Measurements from ENCODE around the gene PRKCB.

The PRKCB gene

DNA sequence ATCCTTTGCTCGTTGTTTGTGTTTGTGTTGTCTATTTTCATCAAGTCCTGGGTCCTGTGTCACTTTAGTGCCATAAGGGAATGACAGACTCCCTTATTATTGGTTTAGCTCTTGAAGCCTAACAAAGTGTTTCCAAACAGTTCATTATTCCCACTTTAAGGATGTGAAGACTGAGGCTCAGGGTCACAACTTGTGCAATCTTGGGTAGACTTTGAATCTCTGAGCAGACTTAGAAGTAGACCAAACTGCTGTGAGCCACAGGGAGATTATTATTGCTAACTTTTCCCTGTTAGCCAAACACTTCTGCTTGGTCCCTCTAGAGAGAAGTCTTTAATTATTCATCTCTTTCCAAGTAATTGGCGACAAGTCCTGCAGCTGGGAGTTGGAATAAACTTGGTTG, 31.8 kb downstream of the PRKCB start:
- no peak for DNase-seq
- peak overlapping the region; percentile 2 for H3K27ac Mint-ChIP-seq
- H3K9me3 Mint-ChIP-seq = no peaks in the 10 kb centered on the region
- H3K27me3 Mint-ChIP-seq = no peaks in the 10 kb centered on the region
- H3K4me1 Mint-ChIP-seq (ENCODE audit: low read depth) = peaks cover 80% of the 10 kb centered on the region
- peaks cover 25% of the 10 kb centered on the region for H3K36me3 Mint-ChIP-seq (ENCODE audit: low read depth)
- H3K4me3 Mint-ChIP-seq = no peak overlapping the region

GRCh38 chr16:23868136-23868535, 32.4 kb downstream of the PRKCB start:
- Mint-ChIP-seq H3K27me3 (no peaks in the 10 kb centered on the region), H3K36me3 (ENCODE audit: low read depth) (peaks cover 25% of the 10 kb centered on the region), H3K4me1 (ENCODE audit: low read depth) (peaks cover 78% of the 10 kb centered on the region), H3K4me3 (no peak overlapping the region), H3K9me3 (no peaks in the 10 kb centered on the region), H3K27ac (peak overlapping the region; percentile 2)
- no peak for DNase-seq

GRCh38 chr16:23869052-23869451, 33.3 kb downstream of the PRKCB start:
- peaks cover 77% of the 10 kb centered on the region for H3K4me1 Mint-ChIP-seq (ENCODE audit: low read depth)
- no peaks in the 10 kb centered on the region for H3K27me3 Mint-ChIP-seq
- H3K9me3 Mint-ChIP-seq = no peaks in the 10 kb centered on the region
- DNase-seq = no peak
- H3K4me3 Mint-ChIP-seq = no peak overlapping the region
- H3K36me3 Mint-ChIP-seq (ENCODE audit: low read depth) = peaks cover 32% of the 10 kb centered on the region
- H3K27ac Mint-ChIP-seq = peak overlapping the region; percentile 88

- H3K4me3 Mint-ChIP-seq = no peak overlapping the region
- H3K9me3 Mint-ChIP-seq = no peaks in the 10 kb centered on the region
- DNase-seq = no peak
- H3K4me1 Mint-ChIP-seq (ENCODE audit: low read depth) = peaks cover 74% of the 10 kb centered on the region
- H3K36me3 Mint-ChIP-seq (ENCODE audit: low read depth) = peaks cover 34% of the 10 kb centered on the region
- peak overlapping the region; percentile 71 for H3K27ac Mint-ChIP-seq
- no peaks in the 10 kb centered on the region for H3K27me3 Mint-ChIP-seq
These were observed 36.1 kb downstream of the PRKCB start for GRCh38 chr16:23871924-23872323.

GRCh38 chr16:23874613-23875294, 39.0 kb downstream of the PRKCB start:
- Mint-ChIP-seq H3K9me3 (no peaks in the 10 kb centered on the region), H3K4me1 (ENCODE audit: low read depth) (peaks cover 76% of the 10 kb centered on the region), H3K36me3 (ENCODE audit: low read depth) (peaks cover 37% of the 10 kb centered on the region), H3K27me3 (no peaks in the 10 kb centered on the region), H3K4me3 (no peak overlapping the region), H3K27ac (peak overlapping the region; percentile 85)
- no peak for DNase-seq

DNA sequence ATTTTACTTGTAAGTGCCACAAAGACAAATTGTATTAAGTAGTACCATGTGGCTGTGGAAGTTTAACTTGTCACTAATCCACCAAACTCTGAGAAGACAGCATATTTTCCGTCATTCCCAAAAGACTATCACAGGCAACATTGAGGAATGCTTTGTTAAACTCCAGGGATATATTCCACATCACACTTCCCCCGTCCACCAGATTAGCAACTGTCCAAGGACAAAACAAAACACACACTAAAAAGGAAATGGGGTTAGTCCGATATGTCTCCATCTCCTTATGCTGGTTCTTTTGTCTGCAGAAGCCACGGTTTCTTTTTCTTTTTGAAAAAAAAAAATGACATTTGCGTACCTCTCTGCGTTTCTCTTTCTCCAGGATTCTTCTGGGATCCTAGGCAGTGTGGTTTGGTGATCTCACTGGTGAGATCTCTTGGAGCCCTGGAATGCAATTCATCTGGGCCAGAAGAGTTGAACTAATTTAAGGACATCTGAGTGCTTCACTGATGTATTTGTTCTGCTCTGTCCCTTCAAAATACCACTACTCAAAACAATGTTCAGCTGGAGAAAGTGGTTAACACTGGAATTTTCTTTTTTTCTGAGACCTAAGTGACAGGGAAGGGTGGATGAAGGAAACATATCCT, 40.6 kb downstream of the PRKCB start:
- H3K27me3 Mint-ChIP-seq = no peaks in the 10 kb centered on the region
- DNase-seq = no peak
- no peaks in the 10 kb centered on the region for H3K9me3 Mint-ChIP-seq
- H3K27ac Mint-ChIP-seq = peak overlapping the region; percentile 81
- peaks cover 78% of the 10 kb centered on the region for H3K4me1 Mint-ChIP-seq (ENCODE audit: low read depth)
- peaks cover 39% of the 10 kb centered on the region for H3K36me3 Mint-ChIP-seq (ENCODE audit: low read depth)
- no peak overlapping the region for H3K4me3 Mint-ChIP-seq

DNA sequence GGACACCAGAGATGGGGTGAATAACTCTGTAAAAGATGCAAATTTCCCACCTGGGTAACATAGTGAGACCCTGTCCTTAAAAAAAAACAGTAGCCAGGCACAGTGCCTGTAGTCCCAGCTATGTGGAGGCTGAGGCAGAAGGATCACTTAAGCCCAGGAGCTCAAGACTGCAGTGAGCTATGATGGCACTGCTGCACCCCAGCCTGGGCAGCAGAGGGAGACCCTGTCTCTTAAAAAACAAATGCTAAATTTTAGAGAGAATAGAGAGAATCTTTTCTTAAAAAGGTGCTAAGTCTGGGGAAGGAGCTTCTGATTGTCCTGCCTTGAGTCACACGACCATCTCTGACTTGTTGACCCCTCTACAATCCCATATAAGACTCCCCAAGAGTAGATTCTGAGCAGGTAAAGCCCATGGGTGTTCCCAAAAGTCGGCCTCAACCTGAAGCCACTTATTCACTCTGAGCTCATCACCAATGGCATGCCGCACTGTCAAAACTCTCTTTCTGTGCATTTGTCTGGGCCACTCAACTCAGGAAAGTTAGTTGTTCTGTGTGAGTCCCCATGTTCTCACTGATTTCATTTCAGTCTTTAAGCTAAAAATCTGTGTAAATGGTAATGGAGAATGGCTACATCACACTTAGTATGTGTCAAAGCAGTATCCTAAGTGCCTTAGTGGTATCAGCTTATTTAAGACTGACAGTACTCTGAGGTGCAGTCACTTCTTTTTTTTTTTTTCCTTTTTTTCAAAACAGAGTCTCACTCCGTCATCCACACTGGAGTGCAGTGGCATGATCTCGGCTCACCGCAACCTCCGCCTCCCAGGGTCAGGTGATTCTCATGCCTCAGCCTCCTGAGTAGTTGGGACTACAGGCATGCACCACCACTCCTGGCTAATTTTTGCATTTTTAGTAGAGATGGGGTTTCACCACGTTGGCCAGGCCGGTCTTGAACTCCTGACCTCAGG, 41.6 kb downstream of the PRKCB start:
- no peak overlapping the region for H3K4me3 Mint-ChIP-seq
- no peaks in the 10 kb centered on the region for H3K9me3 Mint-ChIP-seq
- peaks cover 40% of the 10 kb centered on the region for H3K36me3 Mint-ChIP-seq (ENCODE audit: low read depth)
- DNase-seq = no peak
- no peaks in the 10 kb centered on the region for H3K27me3 Mint-ChIP-seq
- H3K4me1 Mint-ChIP-seq (ENCODE audit: low read depth) = peaks cover 80% of the 10 kb centered on the region
- peak overlapping the region; percentile 81 for H3K27ac Mint-ChIP-seq

DNA sequence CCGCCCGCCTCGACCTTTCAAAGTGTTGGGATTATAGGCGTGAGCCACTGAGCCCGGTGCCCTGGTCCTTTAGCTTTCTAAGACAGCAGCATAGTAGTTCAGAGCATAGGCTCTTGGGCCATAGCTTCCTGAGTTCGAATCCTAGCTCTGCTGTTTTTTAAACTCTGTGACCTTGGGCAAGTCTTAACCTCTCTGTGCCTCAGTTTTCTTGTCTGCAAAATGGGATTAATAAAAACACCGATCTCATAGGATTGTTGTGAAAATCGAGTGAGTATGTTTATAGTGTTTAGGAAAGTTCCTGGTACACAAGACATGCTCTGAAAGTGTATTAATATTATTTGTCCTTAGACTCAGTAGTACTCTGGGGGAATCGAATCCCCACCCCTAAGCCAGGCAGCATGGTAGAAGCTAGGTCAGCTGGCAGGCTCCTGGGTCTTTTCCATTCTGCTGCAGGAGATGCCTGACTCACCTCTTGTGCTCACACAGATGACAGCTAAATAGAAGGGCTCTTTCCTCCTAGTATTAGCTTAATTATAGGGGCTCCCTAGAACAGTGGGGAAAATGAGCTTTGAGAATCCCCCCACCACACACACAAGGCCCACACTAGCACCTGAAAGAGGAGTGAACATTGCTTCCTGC, 44.1 kb downstream of the PRKCB start:
- no peak for DNase-seq
- Mint-ChIP-seq H3K4me1 (ENCODE audit: low read depth) (peaks cover 84% of the 10 kb centered on the region), H3K27ac (peak overlapping the region; percentile 19), H3K4me3 (no peak overlapping the region), H3K27me3 (no peaks in the 10 kb centered on the region), H3K9me3 (no peaks in the 10 kb centered on the region), H3K36me3 (ENCODE audit: low read depth) (peaks cover 53% of the 10 kb centered on the region)

DNA sequence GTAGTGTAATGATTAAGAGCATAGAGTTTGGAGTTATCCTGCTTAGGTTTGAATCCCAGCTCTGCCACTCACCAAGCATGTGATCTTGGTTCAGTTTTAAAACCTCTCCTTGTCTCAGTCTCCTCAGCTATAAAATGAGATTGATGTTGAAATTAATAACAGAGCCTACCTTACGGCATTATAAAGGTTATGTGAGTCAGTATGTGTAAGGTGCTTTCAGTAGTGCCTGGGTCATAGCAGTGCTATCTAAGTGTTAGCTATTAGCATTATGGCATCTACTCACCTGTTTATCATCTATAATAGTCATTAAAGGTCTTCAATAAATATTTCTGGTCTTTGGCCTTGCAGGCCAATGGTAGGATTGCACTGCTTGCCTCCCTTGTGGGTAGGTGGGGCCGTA, 53.4 kb downstream of the PRKCB start:
- H3K4me3 Mint-ChIP-seq = no peak overlapping the region
- no peaks in the 10 kb centered on the region for H3K27me3 Mint-ChIP-seq
- H3K36me3 Mint-ChIP-seq (ENCODE audit: low read depth) = peaks cover 42% of the 10 kb centered on the region
- DNase-seq = no peak
- H3K9me3 Mint-ChIP-seq = no peaks in the 10 kb centered on the region
- no peak overlapping the region for H3K27ac Mint-ChIP-seq
- H3K4me1 Mint-ChIP-seq (ENCODE audit: low read depth) = peaks cover 46% of the 10 kb centered on the region

- no peak for DNase-seq
- H3K36me3 Mint-ChIP-seq (ENCODE audit: low read depth) = peaks cover 46% of the 10 kb centered on the region
- H3K4me1 Mint-ChIP-seq (ENCODE audit: low read depth) = peaks cover 56% of the 10 kb centered on the region
- H3K4me3 Mint-ChIP-seq = no peak overlapping the region
- H3K9me3 Mint-ChIP-seq = no peaks in the 10 kb centered on the region
- no peak overlapping the region for H3K27ac Mint-ChIP-seq
- no peaks in the 10 kb centered on the region for H3K27me3 Mint-ChIP-seq
These were observed 58.2 kb downstream of the PRKCB start for GRCh38 chr16:23893986-23894385.

DNA sequence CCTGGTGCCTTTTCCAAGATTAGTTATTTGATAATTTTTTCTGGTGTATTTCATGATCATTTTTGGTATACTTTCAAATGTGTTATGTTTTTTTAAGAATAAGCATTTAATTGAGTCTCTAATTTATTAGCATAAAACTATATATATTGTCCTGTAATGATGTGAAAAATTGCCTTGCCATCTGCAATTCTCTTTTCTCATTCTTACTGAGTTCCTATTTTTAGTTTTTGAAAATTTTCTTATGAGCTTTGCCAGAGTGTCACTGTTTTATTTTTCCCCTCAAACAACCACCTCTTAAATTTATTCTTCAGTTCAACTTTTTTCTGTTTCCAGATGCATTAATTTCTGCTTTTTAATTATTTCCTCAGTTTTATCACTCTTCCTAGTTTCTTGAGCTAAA, 59.3 kb downstream of the PRKCB start:
- Mint-ChIP-seq H3K27ac (peak overlapping the region; percentile 28), H3K36me3 (ENCODE audit: low read depth) (peaks cover 44% of the 10 kb centered on the region), H3K4me3 (no peak overlapping the region), H3K27me3 (no peaks in the 10 kb centered on the region), H3K4me1 (ENCODE audit: low read depth) (peaks cover 49% of the 10 kb centered on the region), H3K9me3 (no peaks in the 10 kb centered on the region)
- DNase-seq = no peak

DNA sequence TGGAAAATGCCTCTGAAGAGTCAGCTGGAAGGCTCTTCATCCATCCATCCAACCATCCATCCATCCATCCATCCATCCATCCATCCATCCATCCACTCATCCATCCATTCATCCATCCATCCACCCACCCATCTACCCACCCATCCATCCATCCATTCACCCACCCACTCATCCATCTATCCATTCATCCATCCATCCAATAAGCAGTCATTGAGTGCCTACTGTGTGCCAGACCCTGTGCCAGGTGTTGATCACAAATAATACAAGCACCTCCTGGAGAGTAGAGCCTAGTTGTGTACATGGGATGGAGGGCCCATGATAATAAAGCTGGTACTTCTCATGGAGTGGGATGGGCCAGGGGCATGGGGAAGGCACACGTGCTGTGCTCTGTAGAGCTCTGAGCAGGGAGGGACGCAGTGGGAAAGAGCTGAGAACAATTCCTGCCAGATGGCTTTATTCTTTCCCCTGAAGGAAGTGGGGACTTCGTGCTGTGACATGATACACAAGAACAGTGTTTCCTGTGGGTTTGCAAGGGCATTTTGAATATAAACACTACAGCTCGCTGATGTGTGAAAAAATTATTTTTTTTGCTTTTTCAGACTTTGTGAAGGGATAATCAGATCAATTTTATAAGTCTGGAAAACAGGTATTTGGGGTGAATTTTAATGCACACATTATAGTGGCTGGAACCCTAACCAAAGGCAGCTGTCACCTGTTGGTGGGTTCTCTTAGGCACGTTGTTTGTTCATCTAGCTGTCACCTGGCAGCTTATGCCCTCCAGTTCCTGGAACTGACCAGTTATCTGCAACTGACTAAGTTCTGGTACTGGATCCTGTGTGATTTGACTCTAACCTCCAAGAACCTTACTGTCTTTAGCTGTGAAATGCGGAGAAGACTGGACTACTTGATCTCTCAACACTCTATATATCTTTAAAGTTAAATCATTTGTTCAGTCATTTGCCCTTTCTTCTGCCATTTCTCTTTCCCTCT, 61.3 kb downstream of the PRKCB start:
- H3K4me1 Mint-ChIP-seq (ENCODE audit: low read depth) = peaks cover 62% of the 10 kb centered on the region
- H3K4me3 Mint-ChIP-seq = no peak overlapping the region
- no peak for DNase-seq
- H3K36me3 Mint-ChIP-seq (ENCODE audit: low read depth) = peaks cover 44% of the 10 kb centered on the region
- H3K9me3 Mint-ChIP-seq = no peaks in the 10 kb centered on the region
- H3K27me3 Mint-ChIP-seq = no peaks in the 10 kb centered on the region
- peak overlapping the region; percentile 80 for H3K27ac Mint-ChIP-seq

DNA sequence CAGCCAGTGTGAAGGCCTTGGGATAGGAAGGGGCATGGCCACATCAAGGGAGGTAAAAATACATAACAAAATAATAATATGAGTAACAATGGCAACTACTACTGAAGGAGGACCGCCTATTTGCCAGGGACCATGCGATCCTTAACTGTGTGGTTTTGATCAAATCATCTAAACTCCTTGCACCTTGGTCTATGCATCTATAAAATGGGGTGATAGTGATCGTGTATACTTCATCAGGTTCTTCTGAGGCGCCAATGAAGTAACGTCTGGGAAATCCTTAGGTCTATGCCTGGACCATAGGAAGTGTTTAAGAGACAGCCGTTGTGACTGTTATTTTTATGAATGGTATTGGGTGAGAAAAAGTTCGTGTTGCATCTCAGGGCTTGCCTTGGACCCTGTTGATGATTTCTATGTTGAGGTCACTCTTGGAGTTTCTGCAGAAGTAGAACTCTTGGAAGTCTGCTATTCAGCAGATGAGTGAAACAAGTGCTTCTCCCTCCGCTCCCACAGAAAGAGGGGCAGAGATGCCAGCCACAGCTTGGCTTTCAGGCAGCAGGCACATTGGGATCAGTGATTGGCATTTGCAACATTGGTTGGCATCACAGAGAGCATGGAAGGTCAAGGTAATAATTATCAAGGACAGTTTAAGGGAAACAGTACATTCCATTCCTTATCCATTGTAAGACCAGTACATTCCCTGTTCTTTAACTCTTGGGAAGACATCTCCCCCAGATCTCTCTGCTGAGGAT, 63.1 kb downstream of the PRKCB start:
- Mint-ChIP-seq H3K4me3 (no peak overlapping the region), H3K4me1 (ENCODE audit: low read depth) (peaks cover 71% of the 10 kb centered on the region), H3K27me3 (no peaks in the 10 kb centered on the region), H3K27ac (no peak overlapping the region), H3K9me3 (no peaks in the 10 kb centered on the region), H3K36me3 (ENCODE audit: low read depth) (peaks cover 30% of the 10 kb centered on the region)
- no peak for DNase-seq
